IPS-18c (cell line): ENCODE measurements around the gene SH3PXD2A.

ENCODE experiments used
- H3K4me3 ChIP-seq: 2 replicates; pipeline ENCODE4 v1.7.0; 2013; ENCODE audit warnings: low read depth, mild to moderate bottlenecking, low read length, moderate library complexity; ENCODE audit not compliant: insufficient read depth
- H3K9me3 ChIP-seq: one replicate; pipeline ENCODE4 v1.6.1; 2013; ENCODE audit warnings: mild to moderate bottlenecking, low read length, moderate library complexity; ENCODE audit not compliant: control insufficient read depth, insufficient read depth

Gene SH3PXD2A

GRCh38 chr10:103841519-103841918, 13.9 kb downstream of the SH3PXD2A start:
- Histone ChIP-seq H3K9me3 (no peaks in the 10 kb centered on the region), H3K4me3 (no peak overlapping the region)

GRCh38 chr10:103840740-103841070, 14.7 kb downstream of the SH3PXD2A start:
- no peak overlapping the region for H3K4me3 ChIP-seq
- no peaks in the 10 kb centered on the region for H3K9me3 ChIP-seq

- Histone ChIP-seq H3K4me3 (no peak overlapping the region), H3K9me3 (no peaks in the 10 kb centered on the region)
Measured at GRCh38 chr10:103839872-103840739, 15.3 kb downstream of the SH3PXD2A start.

- Histone ChIP-seq H3K9me3 (no peaks in the 10 kb centered on the region), H3K4me3 (no peak overlapping the region; the same call in 1 of the 2 replicates)
Measured at GRCh38 chr10:103839519-103839871, 15.9 kb downstream of the SH3PXD2A start.

- no peak overlapping the region for H3K4me3 ChIP-seq
- H3K9me3 ChIP-seq, result no peaks in the 10 kb centered on the region
Measured at GRCh38 chr10:103838862-103839518, 16.4 kb downstream of the SH3PXD2A start.

GRCh38 chr10:103838070-103838395, 17.3 kb downstream of the SH3PXD2A start:
- H3K9me3 ChIP-seq, result no peaks in the 10 kb centered on the region
- H3K4me3 ChIP-seq, result no peak overlapping the region

GRCh38 chr10:103837370-103838069, 17.9 kb downstream of the SH3PXD2A start:
- Histone ChIP-seq H3K9me3 (no peaks in the 10 kb centered on the region), H3K4me3 (no peak overlapping the region)

- H3K4me3 ChIP-seq, result no peak overlapping the region
Measured at GRCh38 chr10:103836861-103837260, 18.5 kb downstream of the SH3PXD2A start.

GRCh38 chr10:103836273-103836672, 19.1 kb downstream of the SH3PXD2A start:
- no peaks in the 10 kb centered on the region for H3K9me3 ChIP-seq

More at GRCh38 chr10:103836861-103837260, 18.5 kb downstream of the SH3PXD2A start:
- no peaks in the 10 kb centered on the region for H3K9me3 ChIP-seq

GRCh38 chr10:103835096-103836050, 20.0 kb downstream of the SH3PXD2A start:
- H3K4me3 ChIP-seq, result no peak overlapping the region
- no peaks in the 10 kb centered on the region for H3K9me3 ChIP-seq

More at GRCh38 chr10:103836273-103836672, 19.1 kb downstream of the SH3PXD2A start:
- H3K4me3 ChIP-seq, result no peak overlapping the region

- H3K9me3 ChIP-seq, result no peaks in the 10 kb centered on the region
- H3K4me3 ChIP-seq, result no peak overlapping the region
Measured at GRCh38 chr10:103834436-103835095, 20.8 kb downstream of the SH3PXD2A start.

- Histone ChIP-seq H3K4me3 (no peak overlapping the region), H3K9me3 (no peaks in the 10 kb centered on the region)
Measured at GRCh38 chr10:103833731-103834365, 21.5 kb downstream of the SH3PXD2A start.

- no peaks in the 10 kb centered on the region for H3K9me3 ChIP-seq
- no peak overlapping the region for H3K4me3 ChIP-seq
Measured at GRCh38 chr10:103832806-103833205, 22.6 kb downstream of the SH3PXD2A start.

- H3K4me3 ChIP-seq, result no peak overlapping the region
- no peaks in the 10 kb centered on the region for H3K9me3 ChIP-seq
Measured at GRCh38 chr10:103829838-103830465, 25.4 kb downstream of the SH3PXD2A start.

GRCh38 chr10:103829278-103829677, 26.1 kb downstream of the SH3PXD2A start:
- Histone ChIP-seq H3K9me3 (no peaks in the 10 kb centered on the region), H3K4me3 (no peak overlapping the region)
